ENCODE data around the gene WNT11. TPM values are rescaled to one million over a fixed set of nuclear protein-coding genes. Genes with fewer than 3 reads are reported as not detected.

WNT11 gene
- total and polyA plus RNA-seq, 2 of the 13 experiments (the other 11 are each of a cell fraction or from before 2014, with no cell fraction given): 0.34 to 0.66 TPM

DNA sequence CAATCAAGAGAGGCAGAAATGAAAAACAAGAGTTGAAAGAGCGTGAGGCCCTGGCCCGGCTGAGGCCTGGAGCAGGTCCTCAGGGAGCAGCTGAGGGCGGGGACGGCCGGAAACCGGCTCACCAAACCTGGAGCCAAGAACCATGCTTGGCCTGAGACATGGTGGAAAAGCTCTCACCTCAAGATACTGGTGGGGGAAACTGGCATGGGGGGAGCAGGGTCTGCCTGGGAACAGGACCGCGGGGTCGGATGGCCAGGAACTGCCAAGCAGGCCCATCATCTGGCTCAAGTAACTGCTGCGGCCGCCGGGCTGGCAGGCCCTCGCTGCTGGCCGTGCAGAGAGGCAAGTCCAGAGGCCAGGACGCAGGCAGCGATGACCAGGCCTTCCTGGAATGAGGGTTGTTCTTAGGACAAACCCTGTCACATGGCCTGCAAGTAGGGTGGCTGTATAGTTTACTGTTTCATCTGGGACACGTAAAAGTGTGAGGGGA lies 18.9 kb upstream of the WNT11 start (continued):
- no peak for TF ChIP-seq ZNF878 (CRISPR knock-in tag; IDR thresholded peaks at IDR 0.05)
- TF ChIP-seq ZNF709 (CRISPR knock-in tag; IDR thresholded peaks at IDR 0.05): 0 out of 2 replicates have a peak, but pooled peaks have one; percentile 34
- no peak for TF ChIP-seq KLF9 (CRISPR knock-in tag; IDR thresholded peaks at IDR 0.05; ENCODE audit: low read depth)
- TF ChIP-seq ZNF883 (CRISPR knock-in tag; IDR thresholded peaks at IDR 0.05; ENCODE audit: not compliant biosample characterization): peak; percentile 72
- TF ChIP-seq KAT8 (CRISPR knock-in tag; IDR thresholded peaks at IDR 0.05): peak; percentile 58; the same call in 1 of the 2 replicates
- 0 out of 2 replicates have a peak, but pooled peaks have one; percentile 45 for TF ChIP-seq ZNF547 (CRISPR knock-in tag; IDR thresholded peaks at IDR 0.05)
- 0 out of 2 replicates have a peak, but pooled peaks have one; percentile 23 for TF ChIP-seq ZNF607 (CRISPR knock-in tag; IDR thresholded peaks at IDR 0.05; ENCODE audit: borderline replicate concordance)
- TF ChIP-seq ZFP62 (CRISPR knock-in tag; IDR thresholded peaks at IDR 0.05): no peak
- TF ChIP-seq, protein P1, sequence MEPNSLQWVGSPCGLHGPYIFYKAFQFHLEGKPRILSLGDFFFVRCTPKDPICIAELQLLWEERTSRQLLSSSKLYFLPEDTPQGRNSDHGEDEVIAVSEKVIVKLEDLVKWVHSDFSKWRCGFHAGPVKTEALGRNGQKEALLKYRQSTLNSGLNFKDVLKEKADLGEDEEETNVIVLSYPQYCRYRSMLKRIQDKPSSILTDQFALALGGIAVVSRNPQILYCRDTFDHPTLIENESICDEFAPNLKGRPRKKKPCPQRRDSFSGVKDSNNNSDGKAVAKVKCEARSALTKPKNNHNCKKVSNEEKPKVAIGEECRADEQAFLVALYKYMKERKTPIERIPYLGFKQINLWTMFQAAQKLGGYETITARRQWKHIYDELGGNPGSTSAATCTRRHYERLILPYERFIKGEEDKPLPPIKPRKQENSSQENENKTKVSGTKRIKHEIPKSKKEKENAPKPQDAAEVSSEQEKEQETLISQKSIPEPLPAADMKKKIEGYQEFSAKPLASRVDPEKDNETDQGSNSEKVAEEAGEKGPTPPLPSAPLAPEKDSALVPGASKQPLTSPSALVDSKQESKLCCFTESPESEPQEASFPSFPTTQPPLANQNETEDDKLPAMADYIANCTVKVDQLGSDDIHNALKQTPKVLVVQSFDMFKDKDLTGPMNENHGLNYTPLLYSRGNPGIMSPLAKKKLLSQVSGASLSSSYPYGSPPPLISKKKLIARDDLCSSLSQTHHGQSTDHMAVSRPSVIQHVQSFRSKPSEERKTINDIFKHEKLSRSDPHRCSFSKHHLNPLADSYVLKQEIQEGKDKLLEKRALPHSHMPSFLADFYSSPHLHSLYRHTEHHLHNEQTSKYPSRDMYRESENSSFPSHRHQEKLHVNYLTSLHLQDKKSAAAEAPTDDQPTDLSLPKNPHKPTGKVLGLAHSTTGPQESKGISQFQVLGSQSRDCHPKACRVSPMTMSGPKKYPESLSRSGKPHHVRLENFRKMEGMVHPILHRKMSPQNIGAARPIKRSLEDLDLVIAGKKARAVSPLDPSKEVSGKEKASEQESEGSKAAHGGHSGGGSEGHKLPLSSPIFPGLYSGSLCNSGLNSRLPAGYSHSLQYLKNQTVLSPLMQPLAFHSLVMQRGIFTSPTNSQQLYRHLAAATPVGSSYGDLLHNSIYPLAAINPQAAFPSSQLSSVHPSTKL (CRISPR knock-in tag; IDR thresholded peaks at IDR 0.05): peak; percentile 18; the same call in 1 of the 2 replicates
- no peak for TF ChIP-seq MTA3 (CRISPR knock-in tag; IDR thresholded peaks at IDR 0.05)
- TF ChIP-seq, protein P2, sequence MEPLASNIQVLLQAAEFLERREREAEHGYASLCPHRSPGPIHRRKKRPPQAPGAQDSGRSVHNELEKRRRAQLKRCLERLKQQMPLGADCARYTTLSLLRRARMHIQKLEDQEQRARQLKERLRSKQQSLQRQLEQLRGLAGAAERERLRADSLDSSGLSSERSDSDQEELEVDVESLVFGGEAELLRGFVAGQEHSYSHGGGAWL (CRISPR knock-in tag; IDR thresholded peaks at IDR 0.05): 0 out of 2 replicates have a peak, but pooled peaks have one; percentile 39
- TF ChIP-seq ZNF572 (CRISPR knock-in tag; IDR thresholded peaks at IDR 0.05): 0 out of 2 replicates have a peak, but pooled peaks have one; percentile 20
- TF ChIP-seq RBFOX2 (IDR thresholded peaks at IDR 0.05; ENCODE audit: low read depth, low read length): peak; percentile 50; the same call in 1 of the 2 replicates
- peak; percentile 42; the same call in 1 of the 2 replicates for TF ChIP-seq RXRB (CRISPR knock-in tag; IDR thresholded peaks at IDR 0.05; ENCODE audit: borderline replicate concordance)
- TF ChIP-seq NRL (CRISPR knock-in tag; IDR thresholded peaks at IDR 0.05; ENCODE audit: borderline replicate concordance): peak; percentile 75; the same call in 1 of the 2 replicates
- TF ChIP-seq HOXA3 (CRISPR knock-in tag; IDR thresholded peaks at IDR 0.05): peak; percentile 25; the same call in 1 of the 2 replicates
- TF ChIP-seq ISX (CRISPR knock-in tag; conservative IDR thresholded peaks at IDR 0.05): no peak
- peak; percentile 37; the same call in 1 of the 2 replicates for TF ChIP-seq DR1 (CRISPR knock-in tag; IDR thresholded peaks at IDR 0.05)
- peak; percentile 50; the same call in 1 of the 2 replicates for TF ChIP-seq MTA1 (CRISPR knock-in tag; IDR thresholded peaks at IDR 0.05; ENCODE audit: borderline replicate concordance)
- TF ChIP-seq TEAD3 (CRISPR knock-in tag; optimal IDR thresholded peaks at IDR 0.05; ENCODE audit: borderline replicate concordance): peak; percentile 75
- TF ChIP-seq NPAS2 (CRISPR knock-in tag; IDR thresholded peaks at IDR 0.05; ENCODE audit: borderline replicate concordance): no peak
- peak; percentile 23; the same call in 1 of the 2 replicates for TF ChIP-seq ETV5 (CRISPR knock-in tag; IDR thresholded peaks at IDR 0.05; ENCODE audit: borderline replicate concordance)
- no peak for TF ChIP-seq ZNF333 (CRISPR knock-in tag; IDR thresholded peaks at IDR 0.05; ENCODE audit: borderline replicate concordance)
- peak; percentile 75 for TF ChIP-seq PHF8 (CRISPR knock-in tag; IDR thresholded peaks at IDR 0.05)
- TF ChIP-seq, protein P3, sequence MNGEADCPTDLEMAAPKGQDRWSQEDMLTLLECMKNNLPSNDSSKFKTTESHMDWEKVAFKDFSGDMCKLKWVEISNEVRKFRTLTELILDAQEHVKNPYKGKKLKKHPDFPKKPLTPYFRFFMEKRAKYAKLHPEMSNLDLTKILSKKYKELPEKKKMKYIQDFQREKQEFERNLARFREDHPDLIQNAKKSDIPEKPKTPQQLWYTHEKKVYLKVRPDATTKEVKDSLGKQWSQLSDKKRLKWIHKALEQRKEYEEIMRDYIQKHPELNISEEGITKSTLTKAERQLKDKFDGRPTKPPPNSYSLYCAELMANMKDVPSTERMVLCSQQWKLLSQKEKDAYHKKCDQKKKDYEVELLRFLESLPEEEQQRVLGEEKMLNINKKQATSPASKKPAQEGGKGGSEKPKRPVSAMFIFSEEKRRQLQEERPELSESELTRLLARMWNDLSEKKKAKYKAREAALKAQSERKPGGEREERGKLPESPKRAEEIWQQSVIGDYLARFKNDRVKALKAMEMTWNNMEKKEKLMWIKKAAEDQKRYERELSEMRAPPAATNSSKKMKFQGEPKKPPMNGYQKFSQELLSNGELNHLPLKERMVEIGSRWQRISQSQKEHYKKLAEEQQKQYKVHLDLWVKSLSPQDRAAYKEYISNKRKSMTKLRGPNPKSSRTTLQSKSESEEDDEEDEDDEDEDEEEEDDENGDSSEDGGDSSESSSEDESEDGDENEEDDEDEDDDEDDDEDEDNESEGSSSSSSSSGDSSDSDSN (CRISPR knock-in tag; IDR thresholded peaks at IDR 0.05): peak; percentile 72
